Measurements from ENCODE around the gene POLR3E.
"Not testable (repeated sequence)": the region's sequence is repeated elsewhere in the genome, so short reads cannot be mapped to it uniquely, and the experiment has no call there.

POLR3E gene

DNA sequence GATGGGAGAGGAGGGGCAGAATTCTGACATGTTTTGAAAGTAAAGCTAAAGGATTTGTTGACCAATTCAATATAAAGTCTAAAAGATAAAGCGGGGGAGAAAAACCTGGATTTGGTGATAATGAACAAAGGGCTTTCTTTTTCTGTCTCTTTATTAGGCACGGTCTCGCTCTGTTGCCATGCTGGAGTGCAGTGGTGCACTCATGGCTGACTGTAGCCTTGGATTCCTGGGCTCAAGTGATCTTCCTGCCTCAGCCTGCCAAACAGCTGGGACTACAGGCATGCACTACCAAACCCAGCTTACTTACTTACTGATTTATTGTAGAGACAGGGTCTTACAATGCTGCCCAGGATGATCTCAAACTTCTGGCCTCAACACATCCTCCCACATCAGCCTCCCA, 69.7 kb downstream of the POLR3E start:
- Mint-ChIP-seq H3K36me3 (ENCODE audit: low read depth) (peaks cover 49% of the 10 kb centered on the region), H3K27ac (peak overlapping the region; percentile 61), H3K9me3 (peaks cover 4% of the 10 kb centered on the region), H3K4me3 (no peak overlapping the region), H3K4me1 (peaks cover 84% of the 10 kb centered on the region), H3K27me3 (no peaks in the 10 kb centered on the region)
- ATAC-seq = no peak
- DNase-seq = no peak

DNA sequence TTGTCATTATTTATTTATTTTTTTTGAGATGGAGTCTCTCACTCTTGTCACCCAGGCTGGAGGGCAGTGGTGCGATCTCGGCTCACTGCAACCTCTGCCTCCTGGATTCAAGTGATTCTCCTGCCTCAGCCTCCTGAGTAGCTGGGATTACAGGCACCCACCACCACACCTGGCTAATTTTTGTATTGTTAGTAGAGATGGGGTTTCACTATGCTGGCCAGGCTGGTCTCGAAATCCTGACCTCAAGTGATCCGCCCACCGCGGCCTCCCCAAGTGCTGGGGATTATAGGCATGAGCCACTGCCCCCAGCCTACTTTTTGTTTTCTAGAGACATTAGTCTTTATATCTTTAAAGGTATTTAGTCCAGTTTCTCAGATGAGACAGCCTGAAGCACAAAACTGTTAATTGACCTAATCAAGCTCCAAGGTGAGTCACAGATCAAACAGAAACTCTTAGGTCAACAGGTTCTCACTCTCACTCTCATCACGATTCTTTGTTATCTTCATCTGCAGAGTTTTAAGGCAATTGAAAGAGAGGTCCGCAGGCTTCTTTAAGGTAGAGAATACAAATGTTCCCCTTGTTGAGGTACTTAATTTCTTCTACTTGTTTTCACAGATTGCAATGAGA, 71.1 kb downstream of the POLR3E start:
- Mint-ChIP-seq H3K36me3 (ENCODE audit: low read depth) (peaks cover 46% of the 10 kb centered on the region), H3K27ac (peak overlapping the region; percentile 39), H3K4me1 (peaks cover 82% of the 10 kb centered on the region)
- not testable (repeated sequence) for ATAC-seq, DNase-seq, H3K27me3 Mint-ChIP-seq, H3K4me3 Mint-ChIP-seq, H3K9me3 Mint-ChIP-seq

DNA sequence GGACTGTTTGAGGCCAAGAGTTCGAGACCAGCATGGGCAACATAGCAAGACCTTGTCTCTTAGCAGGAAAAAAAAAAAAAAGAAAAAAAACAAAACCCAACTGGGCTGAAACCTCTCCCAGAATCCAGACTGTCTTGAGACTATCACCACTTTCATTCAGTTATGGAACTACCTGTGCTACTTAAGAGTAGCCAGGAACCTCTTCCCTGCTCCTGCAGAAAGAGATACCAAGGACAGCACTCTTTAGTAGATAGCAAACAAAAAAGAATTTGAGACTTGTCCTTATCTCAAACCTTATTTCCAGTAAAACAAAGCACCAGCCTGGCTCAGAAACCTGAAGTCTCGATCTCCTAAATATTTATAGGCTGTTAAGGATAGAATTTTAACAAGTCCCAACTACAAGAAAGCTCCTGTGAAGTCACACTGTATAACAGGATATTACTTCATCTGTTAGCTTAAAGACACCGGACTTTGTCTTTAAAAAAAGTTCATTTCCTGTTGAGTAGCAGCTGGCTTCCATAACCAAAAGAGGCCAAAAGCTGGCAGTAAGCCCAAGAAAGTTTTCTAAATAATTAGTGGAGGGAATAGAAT, 72.1 kb downstream of the POLR3E start:
- Mint-ChIP-seq H3K36me3 (ENCODE audit: low read depth) (peaks cover 42% of the 10 kb centered on the region), H3K9me3 (peaks cover 4% of the 10 kb centered on the region), H3K4me1 (peaks cover 79% of the 10 kb centered on the region), H3K27ac (peak overlapping the region; percentile 70), H3K4me3 (no peak overlapping the region), H3K27me3 (no peaks in the 10 kb centered on the region)
- DNase-seq (no peak), ATAC-seq (no peak)

DNA sequence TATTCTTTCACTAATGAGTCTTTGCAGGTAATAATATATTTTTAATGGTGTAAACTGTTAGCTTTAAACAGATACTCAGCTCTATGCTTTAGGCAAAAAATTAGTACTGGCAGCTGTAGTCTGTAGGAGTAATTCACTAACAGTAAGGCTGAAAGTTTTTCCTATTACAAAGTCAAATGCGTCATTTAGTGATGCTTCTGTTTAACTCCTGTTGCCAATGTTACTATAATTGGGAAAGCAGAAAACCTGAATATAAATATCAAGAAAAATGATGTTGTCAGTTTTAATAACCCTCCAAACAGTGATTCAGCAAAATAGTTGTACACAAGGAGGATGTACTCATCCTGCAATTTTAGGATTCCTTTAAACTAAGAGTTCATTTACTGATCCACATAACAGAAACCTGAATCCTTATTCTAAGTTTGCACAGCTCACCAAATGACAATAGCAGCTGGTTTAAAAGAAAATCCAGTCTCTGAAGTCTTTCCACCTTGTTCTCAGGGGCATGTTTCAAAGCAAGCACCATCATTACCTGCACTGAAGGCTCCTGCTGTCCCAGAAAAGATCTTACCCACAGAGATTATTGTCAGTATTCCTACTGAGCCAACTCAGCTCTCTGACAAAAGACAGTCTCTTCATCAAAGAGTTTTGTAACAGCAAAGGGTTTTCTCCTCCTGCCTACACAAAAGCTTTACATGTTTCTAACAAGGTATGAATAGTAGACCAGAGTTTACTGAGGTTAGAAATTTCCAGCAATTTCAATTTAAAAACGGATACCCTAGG, 73.0 kb downstream of the POLR3E start:
- peak overlapping the region; percentile 98 for H3K4me3 Mint-ChIP-seq
- peaks cover 82% of the 10 kb centered on the region for H3K4me1 Mint-ChIP-seq
- H3K27ac Mint-ChIP-seq = peak overlapping the region; percentile 57
- peaks cover 4% of the 10 kb centered on the region for H3K9me3 Mint-ChIP-seq
- H3K36me3 Mint-ChIP-seq (ENCODE audit: low read depth) = peaks cover 32% of the 10 kb centered on the region
- ATAC-seq (no peak), DNase-seq (no peak)
- H3K27me3 Mint-ChIP-seq = no peaks in the 10 kb centered on the region

DNA sequence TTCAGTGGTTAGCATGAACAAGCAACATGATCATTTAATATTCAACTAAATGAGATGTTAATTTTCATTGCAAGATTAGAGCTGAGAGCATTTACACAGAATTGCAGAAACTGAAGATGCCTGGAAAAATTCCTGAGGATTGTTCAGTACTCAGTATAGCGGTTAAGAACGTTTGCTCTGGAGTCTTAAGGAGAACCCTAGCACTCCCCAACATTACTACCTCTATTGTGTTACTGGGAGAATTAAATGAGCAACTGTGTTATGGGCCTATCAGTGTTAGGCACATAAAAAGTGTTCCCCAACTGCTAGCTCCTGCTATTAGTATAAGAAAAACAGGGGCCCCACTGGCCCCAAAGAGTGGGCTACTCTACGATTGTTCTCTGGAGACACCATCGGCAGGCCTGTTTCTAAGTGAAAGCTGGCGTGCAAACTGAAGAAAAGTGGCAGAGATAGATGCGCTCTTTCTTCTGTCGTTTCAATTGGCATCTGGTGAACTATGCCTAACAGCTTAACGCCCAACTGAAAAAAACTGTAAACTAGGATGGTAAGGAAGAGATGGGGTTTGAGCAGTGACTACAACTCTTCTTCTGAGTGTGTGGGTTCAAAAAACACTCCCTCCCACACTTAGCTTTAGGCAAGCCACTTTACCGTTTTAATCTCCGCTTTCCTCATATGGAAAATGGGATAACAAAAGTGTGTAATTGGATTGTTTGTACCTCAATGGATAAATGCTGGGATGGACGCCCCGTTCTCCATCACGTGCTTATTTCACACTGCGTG, 75.9 kb downstream of the POLR3E start:
- Mint-ChIP-seq H3K36me3 (ENCODE audit: low read depth) (peaks cover 18% of the 10 kb centered on the region), H3K27me3 (no peaks in the 10 kb centered on the region), H3K4me1 (peaks cover 60% of the 10 kb centered on the region), H3K4me3 (peak overlapping the region; percentile 98), H3K27ac (peak overlapping the region; percentile 92), H3K9me3 (no peaks in the 10 kb centered on the region)
- DNase-seq (no peak), ATAC-seq (no peak)

DNA sequence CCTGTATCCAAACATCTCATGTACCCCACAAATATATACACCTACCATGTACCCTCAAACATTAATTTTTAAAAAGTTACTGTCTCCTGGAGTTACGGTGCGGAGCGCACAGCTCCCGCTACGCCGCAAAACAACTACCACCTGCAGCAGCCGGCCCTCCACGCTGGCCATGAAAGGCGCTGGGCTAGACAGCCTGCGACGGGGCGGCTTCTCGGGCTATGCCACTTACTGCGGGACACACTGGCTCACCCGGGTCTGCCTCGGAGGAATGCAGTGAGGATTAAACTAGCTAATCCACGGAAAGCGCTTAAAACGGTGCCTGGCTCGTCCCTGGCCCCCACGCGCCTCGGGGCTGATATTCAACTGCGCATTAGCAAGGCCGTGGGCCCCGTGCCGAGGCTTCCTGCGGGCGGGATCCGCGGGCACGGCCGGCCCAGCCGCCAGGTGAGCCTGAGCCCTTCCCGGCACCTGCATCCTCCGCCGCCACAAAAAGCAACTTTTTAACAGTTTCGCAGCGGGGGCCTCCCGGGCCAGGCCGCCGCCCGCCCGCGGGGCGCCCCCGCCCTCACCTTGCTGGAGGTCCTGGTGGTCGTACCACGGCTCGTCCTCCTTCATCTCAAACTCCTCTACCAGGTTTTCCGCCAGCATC, 76.6 kb downstream of the POLR3E start:
- peak; percentile 4 for ATAC-seq
- H3K4me1 Mint-ChIP-seq = peaks cover 53% of the 10 kb centered on the region
- H3K27ac Mint-ChIP-seq = peak overlapping the region; percentile 92
- no peaks in the 10 kb centered on the region for H3K27me3 Mint-ChIP-seq
- H3K4me3 Mint-ChIP-seq = peak overlapping the region; percentile 98
- no peaks in the 10 kb centered on the region for H3K9me3 Mint-ChIP-seq
- peak; percentile 49 for DNase-seq
- H3K36me3 Mint-ChIP-seq (ENCODE audit: low read depth) = peaks cover 18% of the 10 kb centered on the region

DNA sequence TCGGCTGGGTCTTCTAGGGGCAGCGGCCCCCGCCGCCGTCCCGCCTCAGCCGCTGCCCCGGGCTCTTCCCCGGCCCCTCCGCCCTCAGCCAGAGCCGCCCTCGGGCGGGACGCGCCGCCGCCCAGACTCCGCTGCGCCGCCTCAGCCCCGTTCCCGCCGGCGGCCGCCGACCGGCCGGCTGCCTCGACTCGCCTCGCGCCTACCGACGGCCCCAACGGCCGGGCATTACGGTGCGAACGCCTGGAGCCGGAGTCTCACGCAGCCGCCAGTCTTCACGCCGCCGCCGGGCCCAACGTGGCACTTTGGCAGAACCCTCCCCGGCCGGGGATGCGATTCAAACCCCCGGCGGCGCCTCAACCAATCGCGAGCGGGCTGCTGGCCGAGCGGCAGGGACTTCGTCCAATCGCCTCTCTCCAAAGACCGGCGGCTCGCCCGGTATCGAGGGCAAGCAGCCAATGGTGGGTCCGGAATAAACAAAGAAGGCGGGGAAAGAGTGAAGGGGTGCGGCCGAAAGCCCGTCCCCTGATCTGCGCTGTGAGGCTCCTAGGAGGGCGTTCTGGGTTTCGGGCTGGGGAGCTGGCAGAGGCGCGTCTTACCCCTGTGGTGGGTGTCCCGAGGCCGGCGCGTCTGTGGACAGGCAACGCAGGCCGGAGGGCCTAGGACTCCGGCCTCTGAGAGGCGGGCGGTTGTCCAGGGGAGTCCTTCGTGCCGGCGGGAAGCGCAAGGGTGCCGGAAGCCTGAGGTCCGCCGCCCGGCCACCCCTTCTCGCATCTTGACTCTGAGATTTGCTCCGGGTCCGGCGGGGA, 77.3 kb downstream of the POLR3E start, which contains the start of gene CDR2:
Gene CDR2 (minus strand): TSS at position 309 of the 806 bp plus-strand sequence. CDS start 310 bp downstream, outside the sequence.
- ATAC-seq = peak; percentile 96
- Mint-ChIP-seq H3K9me3 (no peaks in the 10 kb centered on the region), H3K36me3 (ENCODE audit: low read depth) (peaks cover 17% of the 10 kb centered on the region), H3K27ac (peak within 1 kb of the TSS; percentile 92), H3K27me3 (no peaks in the 10 kb centered on the region), H3K4me1 (peaks cover 46% of the 10 kb centered on the region), H3K4me3 (peak within 1 kb of the TSS; percentile 98)
- DNase-seq = peak; percentile 97

DNA sequence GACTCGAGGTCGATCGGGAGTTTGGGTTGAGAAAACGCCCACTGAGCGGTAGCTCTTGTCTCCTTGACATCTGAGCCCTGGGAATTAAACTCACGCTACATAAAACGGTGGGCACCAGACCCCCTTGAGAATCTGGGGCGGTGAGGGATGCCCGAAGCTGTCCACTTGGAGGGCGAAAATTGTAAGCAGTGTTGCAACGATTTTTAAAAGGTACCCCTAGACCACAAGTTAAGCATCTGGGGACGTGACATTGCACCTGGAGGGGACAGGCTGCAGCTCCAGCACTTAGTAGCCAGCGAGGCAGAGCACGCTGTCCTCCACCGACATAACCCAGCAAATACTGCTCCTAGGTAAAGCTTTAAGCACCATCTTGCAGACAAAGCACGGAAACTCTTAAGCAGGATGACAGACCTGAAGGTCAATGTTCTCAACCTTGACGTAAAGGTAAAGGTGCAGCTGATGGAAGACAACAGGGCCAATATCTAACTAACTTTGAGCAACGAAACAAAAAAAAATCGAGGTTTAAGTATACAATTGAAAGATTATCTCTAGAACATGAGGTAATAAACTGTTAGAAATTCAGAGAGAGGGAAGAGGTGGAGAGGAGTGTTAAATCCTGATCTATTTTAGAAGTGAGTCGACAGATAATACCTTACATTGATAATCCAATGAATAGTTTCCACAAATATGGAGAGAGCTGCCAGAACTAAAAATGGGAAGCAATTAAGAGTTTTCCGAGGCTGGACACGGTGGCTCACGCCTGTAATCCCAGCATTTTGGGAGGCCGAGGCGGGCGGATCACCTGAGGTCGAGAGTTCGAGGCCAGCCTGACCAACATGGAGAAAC, 78.1 kb downstream of the POLR3E start:
- ATAC-seq (no peak), DNase-seq (no peak)
- Mint-ChIP-seq H3K27ac (peak overlapping the region; percentile 59), H3K9me3 (no peaks in the 10 kb centered on the region), H3K36me3 (ENCODE audit: low read depth) (peaks cover 17% of the 10 kb centered on the region), H3K27me3 (no peaks in the 10 kb centered on the region), H3K4me3 (peak overlapping the region; percentile 98), H3K4me1 (peaks cover 40% of the 10 kb centered on the region)

DNA sequence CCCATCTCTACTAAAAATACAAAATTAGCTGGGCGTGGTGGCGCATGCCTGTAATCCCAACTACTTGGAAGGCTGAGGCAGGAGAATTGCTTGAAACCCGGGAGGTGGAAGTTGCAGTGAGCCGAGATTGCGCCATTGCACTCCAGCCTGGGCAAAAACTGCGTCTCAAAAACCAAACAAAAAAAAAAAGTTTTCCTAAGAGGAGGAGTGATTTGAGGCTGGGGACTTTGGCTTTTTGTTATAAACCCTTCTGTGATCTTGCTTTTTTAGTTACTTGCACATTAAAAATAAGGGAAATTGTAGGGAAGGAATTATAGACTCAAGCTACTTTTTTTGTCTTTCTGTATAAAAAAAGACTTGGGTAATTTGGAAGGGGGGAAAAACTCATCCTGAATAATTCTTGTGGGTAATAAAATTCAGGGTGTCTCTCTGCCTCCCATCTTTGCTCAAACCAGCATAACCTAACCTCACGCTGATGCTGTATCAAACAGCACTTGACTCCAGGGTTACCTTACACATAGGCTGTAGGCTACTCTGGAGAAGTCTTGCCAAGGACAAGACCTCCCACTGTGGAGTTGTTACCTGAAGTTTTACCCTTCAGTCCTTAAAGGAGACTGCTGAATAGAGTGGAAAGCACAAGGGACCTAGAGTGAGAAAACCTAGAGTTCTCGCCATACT, 78.9 kb downstream of the POLR3E start:
- Mint-ChIP-seq H3K27me3 (no peaks in the 10 kb centered on the region), H3K4me3 (no peak overlapping the region), H3K4me1 (peaks cover 39% of the 10 kb centered on the region), H3K36me3 (ENCODE audit: low read depth) (peaks cover 16% of the 10 kb centered on the region), H3K27ac (no peak overlapping the region), H3K9me3 (no peaks in the 10 kb centered on the region)
- DNase-seq (no peak), ATAC-seq (no peak)

DNA sequence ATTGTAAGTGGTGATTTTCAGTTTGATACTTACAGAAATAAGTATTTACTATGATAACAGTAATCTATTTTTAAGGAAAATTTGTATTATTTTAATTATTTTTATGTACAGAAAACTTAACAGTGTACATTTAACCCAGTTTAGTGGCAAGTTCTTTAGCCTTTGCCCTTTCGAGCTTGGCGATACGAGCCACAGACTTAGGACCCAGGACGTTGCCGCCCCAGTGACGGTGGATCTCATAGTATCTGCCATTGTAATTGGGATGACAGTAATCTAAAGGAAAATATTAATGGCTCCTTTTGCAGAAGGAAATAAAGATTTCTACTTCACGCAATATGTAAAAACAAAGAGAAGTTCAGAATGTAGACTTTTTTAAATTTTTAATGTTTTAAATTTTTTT, 82.4 kb downstream of the POLR3E start:
- no peaks in the 10 kb centered on the region for H3K27me3 Mint-ChIP-seq
- no peak for DNase-seq

DNA sequence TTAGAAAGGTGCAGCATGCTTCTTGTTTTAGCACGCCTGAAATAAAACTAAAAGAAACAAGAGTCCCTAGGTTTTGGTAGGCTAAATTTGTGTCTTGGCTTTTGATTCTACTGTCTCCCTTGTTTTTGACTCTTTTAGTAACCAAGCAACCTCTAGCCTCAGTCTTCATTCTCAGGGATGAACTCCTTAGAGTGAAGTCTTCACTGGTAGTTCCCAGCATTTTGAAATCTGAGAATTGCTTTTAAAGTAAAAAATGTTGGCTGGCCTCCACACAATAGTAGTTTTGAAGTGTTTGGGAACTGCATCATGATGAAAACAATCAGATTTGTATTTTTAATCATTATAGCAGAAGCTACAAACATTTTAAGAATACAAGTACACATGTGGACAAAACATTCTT, 83.3 kb downstream of the POLR3E start:
- ATAC-seq = no peak
- Mint-ChIP-seq H3K4me1 (peaks cover 26% of the 10 kb centered on the region), H3K4me3 (no peak overlapping the region)

More for the DNA sequence above, 82.4 kb downstream of the POLR3E start:
- peaks cover 34% of the 10 kb centered on the region for H3K4me1 Mint-ChIP-seq
- H3K9me3 Mint-ChIP-seq = no peaks in the 10 kb centered on the region
- no peak for ATAC-seq
- no peak overlapping the region for H3K4me3 Mint-ChIP-seq
- no peaks in the 10 kb centered on the region for H3K36me3 Mint-ChIP-seq (ENCODE audit: low read depth)
- no peak overlapping the region for H3K27ac Mint-ChIP-seq

DNA sequence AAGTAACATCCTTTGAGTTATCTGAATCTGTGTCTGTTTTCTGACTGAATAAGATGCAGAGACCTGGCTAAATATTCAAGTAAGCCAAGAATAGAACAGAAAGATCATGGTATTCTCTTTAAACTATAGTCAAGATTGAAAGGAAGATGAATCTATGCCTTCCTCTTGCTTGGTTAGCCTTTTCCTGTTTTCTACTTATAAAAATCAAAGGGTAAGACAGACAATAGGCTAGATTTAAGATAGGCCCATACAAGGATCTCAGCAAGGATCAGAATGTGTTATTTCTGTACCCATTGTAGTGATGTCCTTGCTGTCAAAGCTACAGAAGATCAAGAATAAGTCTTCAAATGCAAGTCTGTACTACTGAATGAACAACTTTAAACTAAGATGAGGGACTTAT, 84.2 kb downstream of the POLR3E start:
- Mint-ChIP-seq H3K9me3 (no peaks in the 10 kb centered on the region), H3K27me3 (no peaks in the 10 kb centered on the region), H3K4me3 (no peak overlapping the region), H3K4me1 (peaks cover 24% of the 10 kb centered on the region), H3K36me3 (ENCODE audit: low read depth) (no peaks in the 10 kb centered on the region), H3K27ac (no peak overlapping the region)
- no peak for DNase-seq
- ATAC-seq = no peak

More for the DNA sequence above, 83.3 kb downstream of the POLR3E start:
- H3K36me3 Mint-ChIP-seq (ENCODE audit: low read depth) = no peaks in the 10 kb centered on the region
- H3K27me3 Mint-ChIP-seq = no peaks in the 10 kb centered on the region
- H3K9me3 Mint-ChIP-seq = no peaks in the 10 kb centered on the region
- DNase-seq = no peak
- no peak overlapping the region for H3K27ac Mint-ChIP-seq
